ENCODE measurements around the gene MEFV. TPM values are rescaled to one million over a fixed set of nuclear protein-coding genes. Genes with fewer than 3 reads are reported as not detected.

MEFV gene
- total RNA-seq, 1 experiment from 2014 or later: 0.46 TPM

DNA sequence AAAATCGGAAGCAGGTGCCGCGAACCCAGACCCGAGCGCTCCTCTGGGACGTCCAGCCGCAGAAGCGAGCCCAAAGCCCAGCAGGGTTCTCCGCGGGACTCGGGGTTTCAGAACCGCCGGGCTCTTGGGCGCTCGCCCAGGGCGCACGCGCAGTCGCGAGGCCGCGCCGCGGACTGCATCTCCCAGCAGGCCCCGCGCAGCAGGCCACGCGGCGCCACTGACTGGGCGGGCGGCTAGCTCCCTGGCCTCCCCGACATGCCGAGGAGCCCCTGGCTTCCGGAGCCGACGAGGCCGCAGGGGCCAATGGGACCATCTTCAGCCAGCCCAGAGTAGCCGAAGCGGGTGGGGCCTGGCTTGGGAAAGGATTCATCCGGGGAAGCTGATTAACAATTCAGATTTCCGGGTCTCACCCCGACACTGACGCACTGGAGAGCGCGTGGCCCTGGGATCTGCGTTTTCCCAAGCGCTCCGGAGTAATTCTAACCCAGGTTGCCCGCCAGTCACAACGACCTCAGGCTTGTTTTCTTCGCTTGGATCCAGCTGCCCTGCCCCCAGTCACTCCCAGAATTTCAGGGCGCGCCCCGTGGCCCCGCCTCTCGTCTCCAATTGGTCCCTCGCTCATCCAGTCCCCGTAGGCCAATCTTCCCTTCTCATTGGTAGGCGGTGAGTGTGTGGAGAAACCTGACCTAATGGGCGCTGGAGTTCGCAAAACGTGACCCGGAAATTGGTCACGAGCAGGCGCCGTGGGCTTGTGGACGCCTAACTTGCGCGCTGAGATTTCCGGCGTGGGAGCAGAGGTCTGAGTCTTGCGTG is 26.5 kb upstream of the MEFV start, which contains the start of gene ZNF263:
ZNF263 (plus strand) TSS at position 762 of the 813 bp plus-strand sequence. CDS start 328 bp downstream, outside the sequence.
- intact Hi-C loops (cut with micrococcal nuclease; ENCODE audit: unreplicated experiment) (no loop called here), in situ Hi-C loops (cut with HindIII; ENCODE audit: low pct_unique_long_range_greater_than_20kb, low sequenced_read_pairs) (no loop called here)
- POLR2A ChIA-PET: no interaction called here
- Histone ChIP-seq H3K27me3 (ENCODE audit: control insufficient read depth, insufficient read depth, low read length) (no peaks in the 10 kb centered on the region), H3K27ac (ENCODE audit: low read length) (peak within 1 kb of the TSS; percentile 95), H3K4me3 (ENCODE audit: low read depth in 2 of 2, low read length in 2 of 2) (peak within 1 kb of the TSS; percentile 96 to 99), H3K36me3 (ENCODE audit: control insufficient read depth, insufficient read depth, low read length) (peaks cover 10% of the 10 kb centered on the region), H3K4me1 (ENCODE audit: control insufficient read depth, insufficient read depth, low read length) (no peaks in the 10 kb centered on the region; the same call in 1 of the 2 replicates), H3K9me3 (ENCODE audit: control insufficient read depth, insufficient read depth, low read depth, low read length) (peaks cover 30% of the 10 kb centered on the region)
- ATAC-seq (peak; percentile 96), DNase-seq (ENCODE audit: low read depth, low spot score) (peak; percentile 93)
- BruUV-seq (replicated peaks): TSS peak; percentile 93
- CTCF ChIA-PET: interaction anchor here (1.5 kb wide), 1 partner anchor 16 kb away, joined by 6 read pairs; no protein-coding TSS in a partner anchor
- TF ChIP-seq, protein P1, sequence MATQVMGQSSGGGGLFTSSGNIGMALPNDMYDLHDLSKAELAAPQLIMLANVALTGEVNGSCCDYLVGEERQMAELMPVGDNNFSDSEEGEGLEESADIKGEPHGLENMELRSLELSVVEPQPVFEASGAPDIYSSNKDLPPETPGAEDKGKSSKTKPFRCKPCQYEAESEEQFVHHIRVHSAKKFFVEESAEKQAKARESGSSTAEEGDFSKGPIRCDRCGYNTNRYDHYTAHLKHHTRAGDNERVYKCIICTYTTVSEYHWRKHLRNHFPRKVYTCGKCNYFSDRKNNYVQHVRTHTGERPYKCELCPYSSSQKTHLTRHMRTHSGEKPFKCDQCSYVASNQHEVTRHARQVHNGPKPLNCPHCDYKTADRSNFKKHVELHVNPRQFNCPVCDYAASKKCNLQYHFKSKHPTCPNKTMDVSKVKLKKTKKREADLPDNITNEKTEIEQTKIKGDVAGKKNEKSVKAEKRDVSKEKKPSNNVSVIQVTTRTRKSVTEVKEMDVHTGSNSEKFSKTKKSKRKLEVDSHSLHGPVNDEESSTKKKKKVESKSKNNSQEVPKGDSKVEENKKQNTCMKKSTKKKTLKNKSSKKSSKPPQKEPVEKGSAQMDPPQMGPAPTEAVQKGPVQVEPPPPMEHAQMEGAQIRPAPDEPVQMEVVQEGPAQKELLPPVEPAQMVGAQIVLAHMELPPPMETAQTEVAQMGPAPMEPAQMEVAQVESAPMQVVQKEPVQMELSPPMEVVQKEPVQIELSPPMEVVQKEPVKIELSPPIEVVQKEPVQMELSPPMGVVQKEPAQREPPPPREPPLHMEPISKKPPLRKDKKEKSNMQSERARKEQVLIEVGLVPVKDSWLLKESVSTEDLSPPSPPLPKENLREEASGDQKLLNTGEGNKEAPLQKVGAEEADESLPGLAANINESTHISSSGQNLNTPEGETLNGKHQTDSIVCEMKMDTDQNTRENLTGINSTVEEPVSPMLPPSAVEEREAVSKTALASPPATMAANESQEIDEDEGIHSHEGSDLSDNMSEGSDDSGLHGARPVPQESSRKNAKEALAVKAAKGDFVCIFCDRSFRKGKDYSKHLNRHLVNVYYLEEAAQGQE (IDR thresholded peaks at IDR 0.05; ENCODE audit: insufficient read depth in 1 of 2, low read depth in 2 of 2, low read length in 1 of 2): no peak
- TF ChIP-seq SIN3A (IDR thresholded peaks at IDR 0.05; ENCODE audit: borderline replicate concordance, insufficient read depth, low read depth, low read length) (peak; percentile 66; the same call in 1 of the 2 replicates), POLR2AphosphoS5 (IDR thresholded peaks at IDR 0.05; ENCODE audit: low read depth, low read length) (peak; percentile 85), TCF7L2 (IDR thresholded peaks at IDR 0.05; ENCODE audit: low read depth, low read length) (peak; percentile 50; the same call in 1 of the 2 replicates)

- peaks cover 7% of the 10 kb centered on the region for H3K36me3 ChIP-seq (ENCODE audit: control insufficient read depth, insufficient read depth, low read length)
- no peaks in the 10 kb centered on the region; the same call in 1 of the 2 replicates for H3K4me1 ChIP-seq (ENCODE audit: control insufficient read depth, insufficient read depth, low read length)
- H3K27me3 ChIP-seq (ENCODE audit: control insufficient read depth, insufficient read depth, low read length): no peaks in the 10 kb centered on the region; the same call in 1 of the 2 replicates
- CTCF ChIA-PET: interaction anchor here (1.5 kb wide), 1 partner anchor 15 kb away, joined by 6 read pairs; no protein-coding TSS in a partner anchor
- H3K27ac ChIP-seq (ENCODE audit: low read length): peak overlapping the region; percentile 95
- intact Hi-C loops (cut with micrococcal nuclease; ENCODE audit: unreplicated experiment) (no loop called here), in situ Hi-C loops (cut with HindIII; ENCODE audit: low pct_unique_long_range_greater_than_20kb, low sequenced_read_pairs) (no loop called here)
- H3K4me3 ChIP-seq (ENCODE audit: low read depth in 2 of 2, low read length in 2 of 2): peak overlapping the region; percentile 96 to 99
- ATAC-seq (peak; percentile 73), DNase-seq (ENCODE audit: low read depth, low spot score) (no peak)
- no TSS peak for BruUV-seq (replicated peaks)
- POLR2A ChIA-PET: no interaction called here
- peaks cover 26% of the 10 kb centered on the region for H3K9me3 ChIP-seq (ENCODE audit: control insufficient read depth, insufficient read depth, low read depth, low read length)
- TF ChIP-seq, protein P1 (IDR thresholded peaks at IDR 0.05; ENCODE audit: insufficient read depth in 1 of 2, low read depth in 2 of 2, low read length in 1 of 2): no peak
- TF ChIP-seq SIN3A (IDR thresholded peaks at IDR 0.05; ENCODE audit: borderline replicate concordance, insufficient read depth, low read depth, low read length): no peak
- no peak for TF ChIP-seq POLR2AphosphoS5 (IDR thresholded peaks at IDR 0.05; ENCODE audit: low read depth, low read length)
- TF ChIP-seq CTCF (IDR thresholded peaks at IDR 0.05): no peak
- TF ChIP-seq TCF7L2 (IDR thresholded peaks at IDR 0.05; ENCODE audit: low read depth, low read length): no peak
Measured at GRCh38 chr16:3282103-3282729, 25.8 kb upstream of the MEFV start.
